ENCODE results near the gene AHCYL2. TPM values are rescaled to one million over a fixed set of nuclear protein-coding genes. Genes with fewer than 3 reads are reported as not detected.

The AHCYL2 gene
- polyA plus RNA-seq, 1 donor from 2014 or later, result 39.9 TPM

DNA sequence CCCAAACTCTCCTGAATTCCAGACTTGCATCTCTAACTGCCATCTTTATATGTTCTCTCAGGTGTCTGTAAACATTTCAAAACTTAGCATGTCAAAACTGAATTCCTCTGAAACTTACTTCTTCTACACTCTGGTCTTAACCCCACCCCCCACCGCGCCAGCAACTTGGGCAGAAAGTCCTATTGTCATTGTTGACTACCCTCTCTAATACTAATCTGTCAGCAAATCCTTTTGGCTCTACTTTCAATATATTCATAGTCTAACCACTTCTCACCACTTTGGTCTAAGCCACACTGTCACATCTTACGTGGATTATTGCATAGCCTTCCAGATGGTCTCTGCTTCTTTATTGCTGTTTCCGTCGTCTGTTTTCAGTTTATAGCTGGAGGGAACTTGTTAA lies 86.6 kb downstream of the AHCYL2 start:
- TF ChIP-seq POLR2AphosphoS5 (IDR thresholded peaks at IDR 0.05), result no peak
- no peak for TF ChIP-seq REST (IDR thresholded peaks at IDR 0.05; ENCODE audit: borderline replicate concordance)
- TF ChIP-seq EP300 (conservative IDR thresholded peaks at IDR 0.05; ENCODE audit: poor library complexity, severe bottlenecking), result no peak
- no peak for TF ChIP-seq EZH2 (IDR thresholded peaks at IDR 0.05; ENCODE audit: borderline replicate concordance, insufficient read depth, low read length, poor library complexity, severe bottlenecking)
- no peak for TF ChIP-seq SMC3 (conservative IDR thresholded peaks at IDR 0.05; ENCODE audit: poor library complexity)
- TF ChIP-seq, protein P1, sequence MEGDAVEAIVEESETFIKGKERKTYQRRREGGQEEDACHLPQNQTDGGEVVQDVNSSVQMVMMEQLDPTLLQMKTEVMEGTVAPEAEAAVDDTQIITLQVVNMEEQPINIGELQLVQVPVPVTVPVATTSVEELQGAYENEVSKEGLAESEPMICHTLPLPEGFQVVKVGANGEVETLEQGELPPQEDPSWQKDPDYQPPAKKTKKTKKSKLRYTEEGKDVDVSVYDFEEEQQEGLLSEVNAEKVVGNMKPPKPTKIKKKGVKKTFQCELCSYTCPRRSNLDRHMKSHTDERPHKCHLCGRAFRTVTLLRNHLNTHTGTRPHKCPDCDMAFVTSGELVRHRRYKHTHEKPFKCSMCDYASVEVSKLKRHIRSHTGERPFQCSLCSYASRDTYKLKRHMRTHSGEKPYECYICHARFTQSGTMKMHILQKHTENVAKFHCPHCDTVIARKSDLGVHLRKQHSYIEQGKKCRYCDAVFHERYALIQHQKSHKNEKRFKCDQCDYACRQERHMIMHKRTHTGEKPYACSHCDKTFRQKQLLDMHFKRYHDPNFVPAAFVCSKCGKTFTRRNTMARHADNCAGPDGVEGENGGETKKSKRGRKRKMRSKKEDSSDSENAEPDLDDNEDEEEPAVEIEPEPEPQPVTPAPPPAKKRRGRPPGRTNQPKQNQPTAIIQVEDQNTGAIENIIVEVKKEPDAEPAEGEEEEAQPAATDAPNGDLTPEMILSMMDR (IDR thresholded peaks at IDR 0.05; ENCODE audit: poor library complexity, severe bottlenecking), result no peak
- no peak for TF ChIP-seq TAF1 (IDR thresholded peaks at IDR 0.05; ENCODE audit: low read depth)
- TF ChIP-seq RAD21 (conservative IDR thresholded peaks at IDR 0.05), result no peak
- no peak for TF ChIP-seq MXI1 (conservative IDR thresholded peaks at IDR 0.05; ENCODE audit: poor library complexity, severe bottlenecking)
- Histone ChIP-seq H3K9ac (ENCODE audit: low read length) (no peak overlapping the region), H3K79me2 (replicated peaks; ENCODE audit: insufficient read depth, low read length) (no peaks in the 10 kb centered on the region)

GRCh38 chr7:129313282-129313681 lies 88.5 kb downstream of the AHCYL2 start:
- no peak overlapping the region for H2AFZ ChIP-seq (ENCODE audit: low read depth, low read length)
- H3K4me2 ChIP-seq (ENCODE audit: low read length), result no peak overlapping the region
- H3K36me3 ChIP-seq (ENCODE audit: insufficient read depth, low read length), result no peaks in the 10 kb centered on the region
- H3F3A ChIP-seq (ENCODE audit: insufficient read depth, low read length, poor library complexity, severe bottlenecking), result no peaks in the 10 kb centered on the region
- H3K79me2 ChIP-seq (replicated peaks; ENCODE audit: insufficient read depth, low read length), result no peaks in the 10 kb centered on the region
- H3K9me2 ChIP-seq (ENCODE audit: insufficient read depth, low read length), result no peaks in the 10 kb centered on the region
- no peak overlapping the region for H3K9ac ChIP-seq (ENCODE audit: low read length)
- TF ChIP-seq EP300 (conservative IDR thresholded peaks at IDR 0.05; ENCODE audit: poor library complexity, severe bottlenecking) (no peak), SMC3 (conservative IDR thresholded peaks at IDR 0.05; ENCODE audit: poor library complexity) (no peak), POLR2AphosphoS5 (IDR thresholded peaks at IDR 0.05) (no peak), MXI1 (conservative IDR thresholded peaks at IDR 0.05; ENCODE audit: poor library complexity, severe bottlenecking) (no peak), EZH2 (IDR thresholded peaks at IDR 0.05; ENCODE audit: borderline replicate concordance, insufficient read depth, low read length, poor library complexity, severe bottlenecking) (no peak), TAF1 (IDR thresholded peaks at IDR 0.05; ENCODE audit: low read depth) (no peak), RAD21 (conservative IDR thresholded peaks at IDR 0.05) (no peak), REST (IDR thresholded peaks at IDR 0.05; ENCODE audit: borderline replicate concordance) (no peak)
- TF ChIP-seq, protein P1 (IDR thresholded peaks at IDR 0.05; ENCODE audit: poor library complexity, severe bottlenecking), result no peak
- no peaks in the 10 kb centered on the region for H3K9me3 ChIP-seq (ENCODE audit: low read length)
- no peaks in the 10 kb centered on the region for H4K20me1 ChIP-seq (ENCODE audit: insufficient read depth)
- H3K4me3 ChIP-seq (ENCODE audit: low read length), result no peak overlapping the region
- no peaks in the 10 kb centered on the region for H3K27me3 ChIP-seq (ENCODE audit: insufficient read depth, low read depth, low read length)
- no peak overlapping the region for H3K27ac ChIP-seq (ENCODE audit: low read length)

More for the DNA sequence above, 86.6 kb downstream of the AHCYL2 start:
- Histone ChIP-seq H3K27me3 (ENCODE audit: insufficient read depth, low read depth, low read length) (no peaks in the 10 kb centered on the region), H2AFZ (ENCODE audit: low read depth, low read length) (no peak overlapping the region), H3K4me2 (ENCODE audit: low read length) (no peak overlapping the region), H3K27ac (ENCODE audit: low read length) (no peak overlapping the region), H3K9me2 (ENCODE audit: insufficient read depth, low read length) (no peaks in the 10 kb centered on the region), H3F3A (ENCODE audit: insufficient read depth, low read length, poor library complexity, severe bottlenecking) (no peaks in the 10 kb centered on the region), H3K9me3 (ENCODE audit: low read length) (no peaks in the 10 kb centered on the region), H4K20me1 (ENCODE audit: insufficient read depth) (no peaks in the 10 kb centered on the region), H3K4me3 (ENCODE audit: low read length) (no peak overlapping the region), H3K36me3 (ENCODE audit: insufficient read depth, low read length) (no peaks in the 10 kb centered on the region)

All from neural cell (in vitro differentiated cells).